ENCODE data around the gene C11orf65.

DNA sequence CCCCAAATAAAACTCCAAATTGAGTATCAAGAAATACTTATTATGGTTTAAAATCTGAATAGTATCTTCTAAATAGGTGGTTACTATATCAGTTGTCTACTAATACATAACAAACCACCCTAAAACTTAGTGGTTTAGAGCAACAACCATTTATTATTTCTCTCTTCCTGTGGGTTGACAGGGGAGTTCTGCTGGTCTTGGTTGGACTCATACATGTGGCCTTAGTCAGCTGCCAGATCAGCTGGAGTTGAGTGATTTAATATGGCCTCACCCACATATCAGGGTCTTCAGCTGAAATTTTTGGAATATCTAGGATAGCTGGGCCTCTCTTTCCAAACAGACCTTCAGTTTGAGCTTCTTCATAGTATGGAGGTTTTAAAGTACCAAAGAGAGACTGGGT is 34.5 kb downstream of the C11orf65 start:
- no peak for TF ChIP-seq ZNF274 (IDR thresholded peaks at IDR 0.05; ENCODE audit: low read depth, low read length)
- no peak for TF ChIP-seq YY1 (IDR thresholded peaks at IDR 0.05; ENCODE audit: insufficient read depth, insufficient read length)
